Dermis blood vessel endothelial cell (primary cell): Measurements from ENCODE around the gene ADGRL3. TPM values are rescaled to one million over a fixed set of nuclear protein-coding genes. Genes with fewer than 3 reads are reported as not detected.

ENCODE experiments used
- DNase-seq: peaks from one replicate; pipeline ENCODE4 v3.0.0; 2010
- total RNA-seq: library from RNA; depleted of rRNA; stranded (reverse); fragments of >200 nt; gene quantifications from 2 replicates; pipeline ENCODE4 v1.2.3, GENCODE V29; 2014

Gene ADGRL3
- under 0.01 and 0.05 TPM in 2 replicates for total RNA-seq

DNA sequence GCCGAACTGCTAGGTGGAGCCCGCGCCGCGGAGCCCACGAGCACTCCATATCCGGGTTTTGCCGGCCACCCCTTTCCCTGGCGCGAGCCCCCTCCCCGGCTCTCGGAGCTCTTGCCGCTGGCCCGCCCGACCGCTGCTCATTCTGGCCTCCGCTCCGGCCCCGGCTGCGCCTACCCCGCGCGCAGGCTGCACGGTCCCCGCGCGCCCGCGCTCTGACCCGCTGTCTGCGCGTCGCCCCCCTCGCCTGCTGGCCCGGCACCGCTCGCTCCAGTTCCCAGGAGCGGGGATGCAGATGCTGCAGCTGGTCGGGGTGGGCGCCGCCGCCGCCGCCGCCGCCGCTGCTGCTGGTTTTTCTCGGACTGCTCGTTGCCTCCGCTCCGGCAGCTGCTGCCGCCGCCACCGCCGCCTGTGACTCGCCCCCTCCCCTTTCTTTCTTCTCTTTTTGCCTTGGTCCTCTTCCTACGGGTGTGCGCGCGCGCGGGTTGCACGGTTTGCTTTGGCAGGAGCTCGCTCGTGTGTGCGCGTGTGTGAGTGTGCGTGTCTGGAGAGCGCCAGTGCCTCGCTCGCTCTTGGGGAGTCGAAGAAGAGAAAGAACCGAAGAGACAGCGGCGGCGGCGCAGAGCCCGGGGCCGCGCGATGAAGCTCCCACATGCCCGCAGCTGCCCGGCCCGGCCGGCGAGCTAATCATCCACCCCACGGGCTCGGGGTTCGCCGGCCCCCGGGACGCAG is at the start of gene ADGRL3:
ADGRL3 (plus strand) TSS at position 140 of the 729 bp plus-strand sequence.
- DNase-seq = no peak

DNA sequence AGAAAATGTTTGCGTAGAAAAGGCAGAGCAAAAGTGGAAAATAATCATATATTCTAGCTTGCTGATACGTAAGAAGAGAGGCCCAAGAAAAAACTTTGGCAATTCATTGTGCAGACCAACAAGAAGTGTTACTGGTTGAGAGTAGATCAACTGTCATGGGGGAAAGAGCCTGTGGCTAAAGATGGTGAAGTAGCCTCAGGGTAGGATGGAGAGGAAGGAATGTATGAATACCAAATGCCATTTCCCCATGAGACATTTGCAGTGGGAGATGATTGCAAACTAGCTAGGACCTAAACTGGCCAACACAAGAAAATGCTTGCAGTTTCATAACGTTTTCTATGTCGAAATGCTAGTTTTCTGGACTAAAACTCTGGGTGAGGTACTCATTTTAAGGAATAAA is 47.7 kb upstream of the ADGRL3 start:
- DNase-seq = no peak

DNA sequence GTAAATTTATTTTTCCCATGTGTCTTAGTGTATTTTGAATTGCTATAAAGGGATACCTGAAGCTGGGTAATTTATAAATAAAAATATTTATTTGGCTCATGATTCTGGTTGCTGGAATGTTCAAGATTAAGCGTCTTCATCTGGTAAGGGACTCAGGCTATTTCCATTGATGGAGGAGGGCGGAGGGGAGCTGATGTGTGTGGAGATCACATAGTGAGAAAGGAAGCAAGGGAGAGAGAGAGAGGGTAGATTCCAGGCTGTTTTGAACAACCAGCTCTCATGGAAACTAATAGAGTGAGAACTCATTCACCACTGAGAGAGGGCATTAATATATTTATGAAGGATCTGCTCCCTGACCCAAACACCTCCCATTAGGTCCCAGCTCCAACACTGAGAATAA is 39.6 kb upstream of the ADGRL3 start:
- no peak for DNase-seq

DNA sequence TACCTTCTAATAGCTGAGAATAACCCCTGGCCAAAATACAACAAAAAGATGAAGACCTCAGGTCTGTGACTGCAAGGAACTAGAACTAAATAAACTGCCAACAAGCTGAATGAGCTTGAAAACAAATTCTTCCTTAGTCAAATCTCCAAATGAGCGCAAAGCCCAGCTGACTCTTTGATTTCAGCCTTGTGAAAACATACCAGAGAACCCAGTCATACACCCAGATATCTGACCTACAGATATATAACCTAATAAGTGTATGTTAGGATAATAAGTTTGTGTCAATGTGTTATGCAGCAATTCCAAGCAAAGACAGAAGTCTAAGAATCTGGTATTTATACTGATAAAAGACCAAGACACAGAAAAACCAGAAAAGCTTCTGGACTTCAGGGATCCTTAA is 38.0 kb upstream of the ADGRL3 start:
- DNase-seq = no peak

DNA sequence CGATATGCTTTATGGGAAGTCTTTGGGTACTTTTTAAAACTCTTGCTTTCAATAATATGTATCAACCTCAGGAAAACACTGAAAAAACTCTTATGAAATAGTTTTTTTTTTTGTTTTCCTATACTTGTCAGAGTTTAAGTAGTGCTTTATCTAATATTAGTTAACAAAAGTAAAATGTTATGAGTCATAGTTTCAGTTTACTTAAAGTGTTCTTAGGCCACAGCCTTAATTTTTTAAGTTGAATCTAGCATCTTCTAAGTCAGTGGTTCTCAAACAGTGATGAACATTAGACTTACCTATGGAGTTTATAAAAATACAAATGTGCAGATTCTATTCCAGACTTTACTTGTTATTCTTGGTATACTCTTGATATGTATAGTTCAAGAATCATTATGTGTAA is 26.3 kb upstream of the ADGRL3 start:
- no peak for DNase-seq

DNA sequence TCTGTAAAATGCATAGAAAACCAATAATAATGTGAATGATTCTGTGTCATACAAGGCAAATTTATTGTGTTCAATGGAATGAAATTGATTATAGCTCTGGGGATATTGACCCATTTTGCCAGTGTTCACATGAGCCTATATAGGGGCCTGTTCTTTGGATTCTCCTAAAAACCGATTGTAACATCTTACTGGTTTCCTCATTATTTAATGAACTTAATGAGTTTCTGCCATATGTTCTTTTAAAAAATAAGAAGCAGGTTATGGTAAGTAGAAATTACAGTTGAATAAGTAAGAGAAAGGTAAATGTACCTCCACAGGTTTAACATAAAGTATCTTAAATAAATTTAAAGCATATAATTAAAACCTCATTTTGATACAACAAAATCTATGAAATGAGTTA is 24.6 kb upstream of the ADGRL3 start:
- no peak for DNase-seq

DNA sequence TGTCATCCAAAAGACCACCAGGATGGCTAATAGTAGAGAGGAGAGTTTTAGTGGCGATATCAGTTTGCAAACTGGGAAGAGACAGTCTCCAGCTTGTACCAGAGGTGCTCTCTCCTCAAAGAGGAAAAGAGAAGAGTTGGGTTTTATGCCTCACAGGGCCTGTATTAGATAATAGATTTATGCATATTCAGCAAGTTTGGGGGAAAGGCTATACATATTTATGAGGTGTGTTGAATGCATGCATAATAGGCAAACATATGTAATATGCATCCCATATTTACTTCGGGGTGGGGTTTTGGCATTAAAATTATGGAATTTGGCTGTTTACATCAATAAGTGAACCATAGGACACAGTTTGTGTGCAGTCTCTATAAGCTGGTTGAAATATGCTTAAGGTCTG is 22.8 kb upstream of the ADGRL3 start:
- no peak for DNase-seq

DNA sequence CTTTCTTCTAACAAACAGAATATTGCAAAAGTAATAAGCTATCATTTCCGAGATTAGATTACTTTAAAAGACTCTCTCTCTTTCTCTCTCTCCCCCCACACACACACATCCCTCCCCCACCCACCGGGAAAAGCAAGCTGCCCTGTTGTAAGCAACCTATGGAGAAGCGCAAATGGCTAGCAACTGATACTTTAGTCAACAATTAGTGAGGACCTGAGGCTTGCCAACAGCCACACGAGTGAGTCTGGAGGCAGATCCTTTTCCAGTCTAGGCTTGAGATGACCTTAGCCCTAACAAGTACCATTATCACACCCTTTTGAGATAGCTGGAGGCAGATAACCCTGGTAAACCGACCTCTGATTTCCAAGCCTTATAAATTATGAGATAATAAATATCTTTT is 19.7 kb upstream of the ADGRL3 start:
- DNase-seq = no peak

DNA sequence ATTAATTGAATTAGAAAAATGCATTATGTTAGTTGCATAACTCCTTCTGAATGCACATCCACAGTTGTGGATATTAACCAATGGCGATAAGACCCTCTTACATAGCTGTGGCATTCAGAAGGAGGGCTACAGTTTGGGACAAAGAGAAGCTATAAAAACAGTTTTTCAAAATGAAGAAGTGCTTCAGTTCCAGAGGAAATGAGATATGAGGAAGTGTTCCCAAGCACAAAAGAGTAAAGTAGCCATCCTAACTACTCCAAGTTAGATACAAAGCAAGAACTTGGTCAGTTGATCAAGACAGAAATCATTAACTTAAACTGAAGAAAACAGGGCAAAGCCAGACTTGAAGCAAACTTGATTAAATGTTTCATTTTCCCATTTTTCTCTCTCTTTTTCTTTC is 17.2 kb upstream of the ADGRL3 start:
- DNase-seq = no peak

DNA sequence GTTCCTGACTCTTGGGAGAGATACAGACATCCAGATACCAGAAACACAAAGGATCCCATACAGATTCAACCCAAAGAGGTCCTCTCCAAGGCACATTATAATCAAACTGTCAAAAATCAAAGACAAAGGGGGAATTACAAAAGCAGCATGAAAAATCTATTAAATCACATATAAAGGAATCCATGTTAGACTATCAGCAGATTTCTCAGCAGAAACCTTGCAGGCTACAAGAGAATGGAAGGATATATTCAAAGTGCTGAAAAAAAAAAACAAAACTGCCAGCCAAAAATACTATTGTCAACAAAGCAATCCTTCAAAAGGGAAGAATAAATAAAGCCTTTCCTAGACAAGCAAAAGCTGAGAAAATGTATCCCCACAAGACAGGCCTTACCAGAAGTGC is 14.8 kb upstream of the ADGRL3 start:
- no peak for DNase-seq

DNA sequence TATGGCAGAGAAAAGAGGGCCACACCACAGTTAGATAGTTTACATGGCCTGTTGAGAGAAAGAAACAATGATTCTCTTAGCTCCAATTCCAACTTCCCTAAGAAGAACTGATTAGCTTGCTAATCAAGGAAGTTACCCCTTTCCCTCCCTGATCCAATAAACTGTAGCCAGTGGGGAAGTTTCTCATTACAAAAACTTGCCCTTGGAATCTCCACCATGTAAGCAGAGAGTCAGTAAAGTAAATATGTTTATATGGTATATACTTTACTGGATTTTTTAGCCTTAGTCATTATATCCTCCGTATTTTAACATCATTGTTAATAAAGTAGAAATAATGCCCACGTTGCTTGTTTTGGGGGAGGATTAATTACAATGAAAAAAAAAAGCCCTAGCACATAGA is 7.7 kb upstream of the ADGRL3 start:
- no peak for DNase-seq

DNA sequence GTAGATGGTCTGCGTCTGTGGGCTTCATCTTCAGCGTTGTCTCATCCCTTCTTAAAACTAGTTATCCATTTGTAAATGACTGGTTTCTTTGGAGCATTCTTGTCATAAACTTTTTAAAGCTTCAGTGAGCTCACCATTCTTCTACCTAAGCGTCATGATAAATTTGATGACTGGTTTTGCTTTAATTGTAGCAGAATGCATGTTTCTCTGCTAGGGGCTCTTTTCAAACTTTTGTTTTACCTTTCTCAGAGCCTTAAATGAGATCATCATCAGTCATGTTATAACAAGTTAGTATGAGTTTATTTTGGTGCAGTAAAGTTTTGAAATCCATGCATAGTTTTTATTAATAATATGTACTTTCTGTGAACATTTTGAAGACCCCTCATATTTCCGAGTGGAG is 6.3 kb upstream of the ADGRL3 start:
- DNase-seq = no peak

DNA sequence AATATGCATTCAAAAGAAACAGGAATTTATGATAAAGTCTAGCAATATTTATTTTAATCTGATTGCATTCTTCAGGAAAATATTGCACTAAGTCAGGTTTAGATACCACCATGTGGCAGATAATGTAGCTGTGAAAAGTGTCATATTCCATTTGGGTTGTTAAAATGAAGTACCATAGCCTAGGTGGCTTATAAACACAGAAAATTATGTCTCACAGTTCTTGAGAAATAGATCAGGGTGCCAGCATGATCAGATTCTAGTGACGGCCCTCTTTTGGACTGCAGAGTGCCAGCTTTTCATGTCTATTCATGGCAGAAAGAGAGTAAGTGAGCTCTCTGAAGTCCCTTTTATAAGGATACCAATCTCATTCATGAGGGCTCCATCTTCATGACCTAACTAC is 5.6 kb upstream of the ADGRL3 start:
- DNase-seq = no peak

DNA sequence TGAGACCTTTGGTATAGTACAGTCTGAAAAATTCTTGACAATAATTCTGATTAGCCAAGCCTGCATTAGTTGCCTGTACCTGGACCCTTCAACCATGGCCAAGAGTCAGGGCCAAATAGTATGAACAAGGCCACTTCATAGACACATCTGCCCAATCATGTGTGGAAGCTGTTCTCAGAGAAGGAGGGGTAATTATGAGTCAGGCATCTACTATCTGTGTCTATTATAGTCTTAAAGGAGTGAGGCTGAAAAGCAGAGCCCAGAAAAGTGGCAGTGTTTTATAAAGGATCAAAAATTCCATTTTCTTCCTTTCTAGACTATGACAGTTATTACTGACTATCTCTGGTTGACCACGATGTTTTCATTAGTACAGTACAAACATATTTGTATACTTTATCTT is 5.0 kb upstream of the ADGRL3 start:
- no peak for DNase-seq

DNA sequence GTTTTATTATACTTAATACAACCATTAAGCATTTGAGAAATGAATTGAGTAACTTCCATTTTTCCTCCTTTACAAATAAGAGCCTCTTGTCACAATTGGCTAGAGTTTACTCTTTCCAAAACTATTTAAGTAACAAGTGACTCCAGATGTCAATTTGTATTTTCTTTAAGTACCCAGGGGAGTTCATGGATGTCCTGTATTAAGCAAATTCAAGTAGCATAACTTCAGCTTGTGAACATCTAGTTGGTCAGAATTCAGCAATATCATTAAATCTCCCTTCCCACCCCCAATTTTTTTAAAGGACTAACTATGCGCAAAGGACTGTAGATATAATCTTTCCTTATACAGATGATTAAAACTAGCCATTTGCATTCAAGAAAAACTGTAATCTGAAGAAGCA is 1.4 kb upstream of the ADGRL3 start:
- DNase-seq = no peak

DNA sequence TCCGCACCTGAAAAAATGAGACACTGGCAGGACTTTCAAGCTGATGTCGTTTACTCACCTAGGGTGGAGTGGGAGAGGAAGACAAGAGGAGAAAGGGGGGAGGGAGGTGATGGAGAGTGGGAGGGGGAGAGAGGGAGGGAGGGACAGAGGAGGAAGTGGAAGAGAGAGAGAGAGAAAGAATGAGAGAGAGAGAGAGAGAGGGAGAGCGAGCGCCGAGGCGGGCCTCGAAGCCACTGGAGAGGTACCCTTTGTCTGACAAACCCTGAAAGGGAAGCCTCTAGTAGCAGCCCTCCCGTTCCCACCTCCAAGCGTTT is 296 bp upstream of the ADGRL3 start:
- DNase-seq = no peak

DNA sequence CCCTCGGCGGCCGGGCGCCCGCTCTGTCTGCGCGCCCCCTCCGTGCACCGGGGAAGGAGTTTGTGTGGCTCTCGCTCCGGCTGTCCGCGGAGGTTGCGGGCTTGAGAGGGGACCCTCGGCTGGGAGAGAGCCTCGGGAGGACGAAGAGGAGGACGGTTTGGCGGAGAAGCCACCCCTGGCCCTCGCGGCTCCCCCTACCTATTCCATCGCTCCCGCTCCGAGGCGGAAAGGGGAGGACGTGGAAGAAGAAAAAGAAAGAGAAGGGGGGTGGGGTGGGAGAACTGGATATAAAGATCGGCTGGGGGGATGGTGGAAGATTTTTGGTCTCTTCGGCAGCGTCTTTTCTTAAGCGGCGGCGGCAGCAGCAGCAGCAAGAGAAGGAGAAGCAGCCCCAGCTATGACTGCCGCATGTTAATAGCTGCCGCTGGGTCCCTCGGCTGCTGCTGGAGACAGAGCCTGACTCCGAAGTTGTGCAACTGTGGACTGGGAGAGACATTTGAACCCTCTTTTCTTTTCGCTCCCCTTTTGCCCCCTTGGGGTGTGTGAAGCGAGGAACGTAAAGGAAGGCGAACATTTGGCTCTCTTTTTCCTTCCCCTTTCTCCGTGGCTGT is 895 bp downstream of the ADGRL3 start:
- DNase-seq = no peak

DNA sequence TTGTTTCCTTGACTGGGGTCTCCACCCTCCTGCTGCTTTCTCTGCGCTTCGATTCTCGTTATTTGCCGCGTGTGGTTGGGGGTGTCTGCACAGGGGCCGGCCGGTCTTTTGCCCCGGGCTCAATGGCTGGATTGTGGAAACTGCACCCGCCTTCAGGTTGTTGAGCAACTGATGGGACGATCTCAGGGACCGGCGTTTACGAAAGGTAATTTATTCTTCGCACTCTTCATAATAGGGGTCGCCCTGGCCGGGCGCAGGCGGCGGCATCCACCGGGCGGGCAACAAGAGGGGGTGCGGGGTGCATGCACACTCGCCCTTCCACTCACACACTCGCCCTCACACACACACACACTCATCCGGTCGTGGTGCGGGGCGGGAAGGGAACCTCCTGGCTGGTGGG is 1.4 kb downstream of the ADGRL3 start:
- no peak for DNase-seq

DNA sequence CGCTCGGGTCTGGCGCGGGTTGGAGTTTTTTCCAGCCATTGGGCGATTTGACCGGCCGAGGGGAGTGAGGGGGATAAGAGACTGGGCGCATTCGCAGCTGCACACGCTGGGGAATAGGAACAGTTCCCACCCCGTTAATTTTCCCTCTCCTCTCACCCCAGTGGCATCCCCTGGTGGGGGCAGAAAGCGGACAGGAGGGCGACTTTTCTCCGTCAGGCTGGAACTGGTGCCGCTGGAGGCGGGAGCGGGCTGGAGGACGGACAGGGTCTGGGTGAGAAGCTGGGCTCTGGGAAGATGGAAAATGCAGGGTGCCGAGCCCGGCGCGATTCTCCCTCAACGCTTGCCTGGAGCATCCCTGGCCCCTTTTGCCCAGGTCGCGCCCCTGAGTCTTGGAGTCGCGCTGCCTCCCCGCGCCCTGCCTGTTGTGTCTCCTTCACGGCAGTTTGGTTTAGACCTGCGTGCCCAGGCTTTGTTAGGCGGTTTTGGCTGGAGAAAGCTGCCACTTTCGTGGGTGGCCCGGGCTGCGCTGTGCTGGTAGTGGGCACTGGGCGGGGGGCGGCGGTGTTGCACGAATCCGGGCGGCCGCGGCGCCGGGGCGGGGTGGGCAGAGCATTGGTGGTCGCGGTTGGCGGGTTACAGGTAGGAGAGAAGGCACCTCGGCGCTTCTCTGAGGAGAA is 2.0 kb downstream of the ADGRL3 start:
- DNase-seq = no peak

DNA sequence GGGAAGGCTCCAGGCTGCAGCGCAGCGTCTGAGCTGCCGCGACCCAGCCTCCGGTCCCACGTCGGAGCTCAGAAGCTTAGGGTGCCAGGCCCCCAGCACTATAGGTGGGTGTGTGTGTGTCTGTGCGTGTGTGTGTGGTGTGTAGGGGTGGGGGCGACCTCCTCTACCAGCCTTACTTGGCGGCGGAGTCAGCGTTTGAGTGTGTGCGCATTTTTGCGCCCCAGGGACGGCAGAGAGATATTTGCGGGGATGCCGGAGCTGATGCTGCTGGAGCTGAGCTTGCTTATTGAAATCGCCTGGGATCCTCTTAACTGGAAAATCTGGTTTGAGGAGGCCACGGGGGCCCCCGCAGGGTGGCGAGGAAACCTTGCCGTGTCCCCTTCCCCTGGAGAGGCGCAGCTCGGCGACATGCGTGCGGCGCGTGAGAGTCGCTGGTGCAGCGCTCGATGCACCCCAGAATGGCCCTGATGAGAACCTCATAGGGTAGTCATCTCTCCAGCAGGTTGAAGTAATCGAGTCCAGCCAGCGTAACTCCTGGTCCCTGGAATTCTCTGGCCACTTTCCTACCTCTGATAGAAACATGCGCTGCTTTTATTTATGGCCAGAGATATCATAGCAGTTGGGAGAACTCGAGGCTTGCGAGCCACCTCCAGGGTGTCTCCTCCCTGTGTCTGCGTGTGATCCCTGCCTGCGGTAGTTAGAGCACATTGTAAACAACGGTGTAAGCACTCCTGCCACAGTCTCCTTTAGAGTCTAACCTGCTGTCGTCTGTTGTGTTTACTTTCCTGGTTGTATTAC is 2.7 kb downstream of the ADGRL3 start:
- DNase-seq = no peak

DNA sequence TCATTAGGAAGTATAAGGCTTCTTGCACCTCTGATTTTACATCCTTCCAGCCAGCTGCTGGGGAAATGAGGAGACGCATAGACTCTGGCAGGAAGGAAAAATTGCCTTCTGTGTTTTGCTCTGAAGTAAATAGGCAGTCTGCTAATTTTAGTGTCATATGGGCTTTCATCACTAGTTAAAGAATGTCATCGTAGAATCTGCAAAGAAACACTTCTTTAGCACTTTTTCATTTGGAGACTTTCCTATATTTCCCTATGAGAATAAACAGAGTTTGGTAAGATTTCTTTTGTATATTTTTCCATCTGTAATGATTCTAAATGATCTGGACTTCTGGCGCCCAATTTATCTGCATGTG is 3.3 kb downstream of the ADGRL3 start:
- DNase-seq = no peak

DNA sequence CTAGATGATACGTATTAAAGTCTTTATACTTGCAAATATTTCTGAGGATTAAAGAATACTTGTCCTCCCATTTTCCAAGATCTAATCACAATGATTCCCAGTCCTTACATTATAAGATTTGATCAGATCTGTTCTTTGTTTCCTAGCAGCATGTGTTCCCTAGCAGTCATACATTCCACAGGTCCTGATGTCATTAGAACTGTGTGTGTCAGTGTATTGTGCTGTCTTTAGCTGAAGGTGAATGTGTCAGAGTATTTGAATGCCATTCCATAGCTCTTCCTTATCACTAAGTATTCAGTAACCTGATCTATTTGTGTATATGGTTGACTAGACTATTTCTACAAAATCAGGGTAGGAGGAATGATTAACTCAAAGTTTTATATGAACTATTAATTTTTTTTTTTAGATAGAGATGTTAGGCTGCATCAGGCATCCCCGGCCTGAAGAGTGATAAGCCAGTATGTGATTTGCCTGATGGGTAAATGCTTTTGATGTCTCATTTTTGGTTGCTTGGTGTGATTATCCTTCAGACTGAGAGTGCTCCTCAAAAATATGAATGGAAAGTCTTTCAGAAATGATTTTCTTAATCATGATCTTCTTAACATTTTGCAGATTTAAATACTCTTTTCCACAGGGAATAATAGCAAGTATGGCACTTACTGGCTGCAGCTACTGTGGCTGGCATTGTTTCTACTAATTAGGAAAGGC is 4.4 kb downstream of the ADGRL3 start:
- DNase-seq = no peak

DNA sequence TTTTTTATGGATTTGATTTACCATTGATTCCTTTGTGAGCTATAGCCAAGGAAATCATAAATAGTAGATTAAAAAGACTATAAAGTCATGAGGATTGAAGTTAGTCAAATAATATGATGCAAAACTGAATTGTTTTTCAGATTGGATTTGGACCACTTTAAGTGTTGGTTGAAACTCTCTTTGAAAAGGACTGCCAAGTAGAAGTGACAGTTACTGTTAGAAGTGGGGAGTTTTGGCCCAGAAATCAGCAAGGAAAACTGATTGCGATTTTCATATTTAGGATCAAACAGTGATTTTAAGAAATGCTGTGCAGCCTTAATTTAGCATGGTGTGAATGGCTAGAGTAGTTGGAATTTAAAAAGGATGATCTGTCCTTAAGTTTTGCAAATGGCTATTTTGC is 4.9 kb downstream of the ADGRL3 start:
- no peak for DNase-seq
